ENCODE results near the gene TXNDC11. TPM values are rescaled to one million over a fixed set of nuclear protein-coding genes. Genes with fewer than 3 reads are reported as not detected.

The TXNDC11 gene
- total and polyA plus RNA-seq, 10 of the 15 experiments (the other 5 are each of a cell fraction or from before 2014, with no cell fraction given), result 1.7 to 86.7 (median 54.4) TPM

GRCh38 chr16:11681556-11681955 lies 61.1 kb downstream of the TXNDC11 start (continued):
- TF ChIP-seq RELB (IDR thresholded peaks at IDR 0.05; ENCODE audit: low read depth) (0 out of 2 replicates have a peak, but pooled peaks have one; percentile 12), IRF4 (IDR thresholded peaks at IDR 0.05; ENCODE audit: low read depth, low read length) (no peak), BCL11A (IDR thresholded peaks at IDR 0.05; ENCODE audit: low read depth, low read length) (0 out of 2 replicates have a peak, but pooled peaks have one; percentile 12), STAT3 (IDR thresholded peaks at IDR 0.05; ENCODE audit: low read depth, low read length) (no peak), NKRF (conservative IDR thresholded peaks at IDR 0.05) (0 out of 2 replicates have a peak, but pooled peaks have one; percentile 21), JUNB (IDR thresholded peaks at IDR 0.05) (no peak), IKZF1 (conservative IDR thresholded peaks at IDR 0.05) (peak; percentile 72), EZH2 (IDR thresholded peaks at IDR 0.05; ENCODE audit: borderline replicate concordance, control insufficient read depth, low read depth, low read length) (no peak), NFIC (IDR thresholded peaks at IDR 0.05; ENCODE audit: low read depth, low read length) (no peak), SMARCA5 (IDR thresholded peaks at IDR 0.05) (no peak), STAT1 (conservative IDR thresholded peaks at IDR 0.05) (no peak), RUNX3 (IDR thresholded peaks at IDR 0.05; ENCODE audit: low read length) (no peak), SIN3A (IDR thresholded peaks at IDR 0.05; ENCODE audit: low read depth, low read length) (no peak), MTA2 (IDR thresholded peaks at IDR 0.05; ENCODE audit: low read depth) (peak; percentile 20), ZNF687 (IDR thresholded peaks at IDR 0.05) (no peak; the same call in 1 of the 2 replicates), CBX5 (IDR thresholded peaks at IDR 0.05; ENCODE audit: low read depth) (no peak), ETV6 (conservative IDR thresholded peaks at IDR 0.05 in 1 of 2, IDR thresholded peaks at IDR 0.05 in 1 of 2; ENCODE audit: borderline replicate concordance in 1 of 2, low read depth in 1 of 2) (0 out of 4 replicates have a peak, but pooled peaks of 1 of the 2 experiments have one; percentile 37), SREBF2 (IDR thresholded peaks at IDR 0.05; ENCODE audit: low read length) (no peak), ZNF207 (IDR thresholded peaks at IDR 0.05; ENCODE audit: borderline replicate concordance) (no peak; the same call in 1 of the 2 replicates), BACH1 (IDR thresholded peaks at IDR 0.05; ENCODE audit: borderline replicate concordance) (no peak; the same call in 1 of the 2 replicates), CHD4 (IDR thresholded peaks at IDR 0.05) (no peak), EGR1 (IDR thresholded peaks at IDR 0.05; ENCODE audit: borderline replicate concordance in 1 of 2, low read depth in 2 of 2, low read length in 2 of 2) (no peak), LARP7 (IDR thresholded peaks at IDR 0.05) (peak; percentile 46; the same call in 1 of the 2 replicates), RBBP5 (conservative IDR thresholded peaks at IDR 0.05) (no peak), USF2 (IDR thresholded peaks at IDR 0.05; ENCODE audit: borderline replicate concordance, low read depth, low read length) (no peak)
